Measurements from ENCODE around the gene BMP8A.

DNA sequence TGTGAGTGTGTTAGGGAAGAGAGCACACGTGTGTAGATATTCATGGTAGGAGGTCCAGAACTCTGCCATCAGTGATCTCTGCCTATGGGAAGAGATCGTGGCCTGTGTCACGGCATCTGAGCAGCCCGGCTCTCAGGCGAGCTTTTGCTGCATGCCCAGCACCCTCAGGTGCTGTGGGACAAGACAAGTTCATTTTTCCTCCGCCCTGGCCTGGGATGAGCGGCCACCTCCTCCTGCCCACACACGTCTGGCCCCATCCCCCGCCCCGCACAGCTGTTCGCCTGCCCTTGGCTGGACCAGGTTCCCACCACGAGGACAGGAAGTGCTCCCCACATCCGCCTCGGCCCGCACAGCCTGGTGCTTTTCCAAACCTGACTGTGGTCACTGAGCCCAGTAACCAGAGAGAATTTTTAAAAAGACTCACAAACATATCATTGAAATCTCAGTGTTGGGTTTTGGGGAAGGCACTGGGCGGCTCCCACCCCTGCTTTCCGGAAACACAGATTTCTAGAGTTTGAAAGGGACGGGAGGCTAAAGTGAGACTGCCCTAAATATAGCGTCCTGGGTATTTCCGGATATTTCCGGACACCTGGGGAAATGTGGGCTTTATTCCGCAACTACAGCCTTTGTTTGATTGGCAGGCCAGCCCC lies 18.0 kb downstream of the BMP8A start:
- no peak for TF ChIP-seq POLR2A (IDR thresholded peaks at IDR 0.05; ENCODE audit: low read depth, low read length)
- no peak for TF ChIP-seq POLR2AphosphoS5 (IDR thresholded peaks at IDR 0.05; ENCODE audit: low read depth, low read length)
- no peak for TF ChIP-seq PAX5 (IDR thresholded peaks at IDR 0.05; ENCODE audit: insufficient read depth, low read length, severe bottlenecking)
- TF ChIP-seq POU2F2 (IDR thresholded peaks at IDR 0.05; ENCODE audit: low read depth, low read length), result no peak
